IPS-11a (cell line): Measurements from ENCODE around the gene KCNQ1.

Experiments used
- H3K4me3 ChIP-seq: one replicate; pipeline ENCODE4 v1.5.1; 2013; ENCODE audit warnings: low read depth, low read length, control low read depth

Gene KCNQ1

DNA sequence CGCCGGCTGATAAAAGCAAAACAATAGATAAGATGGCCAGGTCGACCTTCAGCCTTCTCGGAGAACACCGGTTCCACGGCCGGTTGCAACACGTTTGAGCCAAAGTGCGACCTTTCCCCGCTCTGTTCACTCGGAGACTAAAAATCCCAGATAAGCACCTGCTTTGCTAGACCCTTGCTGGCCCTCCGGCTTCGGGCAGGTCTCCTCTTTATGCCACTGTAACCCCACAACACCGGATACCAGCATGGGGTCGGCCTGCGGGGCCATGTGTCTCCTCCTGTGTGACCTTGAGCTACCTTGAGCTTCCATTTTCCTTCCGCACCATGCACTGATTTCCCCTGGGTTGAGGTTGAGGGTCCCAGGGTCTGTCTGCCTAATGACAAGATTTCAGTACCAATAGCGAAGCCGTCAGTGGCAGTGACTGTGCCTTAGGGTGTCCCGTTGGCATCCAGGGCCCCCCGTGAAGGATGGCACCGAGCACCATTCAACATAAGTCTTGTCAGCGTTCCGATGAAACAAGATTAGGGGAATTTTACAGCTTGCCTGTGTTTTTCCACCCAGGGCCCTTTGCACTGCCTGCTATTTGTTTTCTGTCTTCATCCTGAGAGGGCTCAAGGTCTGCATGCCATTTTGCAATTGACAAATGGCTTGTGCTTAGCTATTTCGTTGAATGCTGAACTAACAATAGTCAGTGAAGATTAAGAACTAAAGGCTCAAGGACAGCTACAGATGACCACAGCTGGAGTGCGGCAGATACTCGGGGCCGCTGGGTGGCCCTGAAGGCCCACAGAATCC, 118.6 kb downstream of the KCNQ1 start:
- no peak overlapping the region for H3K4me3 ChIP-seq

DNA sequence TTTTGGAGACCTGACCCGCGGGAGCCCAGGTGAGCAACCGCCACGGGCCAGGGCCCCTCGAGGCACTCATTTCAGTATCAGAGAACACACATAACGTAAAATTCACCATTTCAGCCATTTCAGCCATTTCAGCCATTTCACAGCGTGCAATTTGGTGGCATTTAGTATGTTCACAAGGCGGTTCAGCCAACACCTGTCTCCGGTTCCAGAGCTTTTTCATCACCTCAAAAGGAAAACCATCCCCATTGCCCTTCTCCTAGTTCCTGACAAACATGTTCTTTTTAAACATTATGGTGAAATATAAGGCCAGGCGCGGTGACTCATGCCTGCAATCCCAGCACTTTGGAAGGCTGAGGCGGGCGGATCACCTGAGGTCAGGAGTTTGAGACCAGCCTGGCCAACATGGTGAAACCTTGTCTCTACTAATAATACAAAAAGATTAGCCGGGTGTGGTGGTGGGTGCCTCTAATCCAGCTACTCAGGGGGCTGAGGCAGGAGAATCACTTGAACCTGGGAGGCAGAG, 119.3 kb downstream of the KCNQ1 start:
- H3K4me3 ChIP-seq, result no peak overlapping the region

DNA sequence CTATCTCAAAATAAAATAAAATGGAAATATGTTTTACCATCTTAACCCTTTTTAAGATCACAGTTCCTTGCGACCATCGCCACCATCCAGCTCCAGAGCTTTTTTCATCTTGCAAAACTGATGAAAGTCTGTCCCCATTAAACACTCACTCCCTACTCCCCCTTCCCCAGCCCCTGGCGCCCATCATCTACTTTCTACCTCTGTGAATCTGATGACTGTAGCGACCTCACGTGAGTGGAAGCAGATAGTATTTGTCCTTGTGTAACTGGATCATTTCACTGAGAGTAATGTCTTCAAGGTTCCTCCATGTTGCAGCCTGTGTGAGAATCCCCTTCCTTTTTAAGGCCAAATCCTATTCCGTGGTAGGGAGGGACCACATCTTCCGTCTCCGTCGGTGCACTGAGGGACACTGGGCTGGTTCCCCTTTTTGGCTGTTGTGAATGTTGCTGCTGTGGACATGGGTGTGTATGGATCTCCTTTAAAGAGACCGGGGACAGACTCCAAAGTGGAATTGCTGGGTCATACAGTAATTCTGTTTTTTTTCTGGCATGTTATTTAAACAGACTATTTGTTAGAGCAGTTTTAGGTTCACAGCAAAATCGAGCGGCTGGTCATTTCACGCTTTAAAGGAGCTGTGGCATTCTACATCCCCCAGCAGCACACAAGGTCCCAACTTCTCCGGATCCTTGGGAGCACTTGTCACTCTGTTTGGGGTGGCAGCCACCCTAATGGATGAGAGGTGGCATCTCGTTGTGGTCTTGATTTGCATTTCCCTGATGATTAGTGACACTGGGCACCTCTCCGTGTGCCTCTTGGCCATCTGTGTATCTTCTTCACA, 120.0 kb downstream of the KCNQ1 start:
- H3K4me3 ChIP-seq, result no peak overlapping the region

DNA sequence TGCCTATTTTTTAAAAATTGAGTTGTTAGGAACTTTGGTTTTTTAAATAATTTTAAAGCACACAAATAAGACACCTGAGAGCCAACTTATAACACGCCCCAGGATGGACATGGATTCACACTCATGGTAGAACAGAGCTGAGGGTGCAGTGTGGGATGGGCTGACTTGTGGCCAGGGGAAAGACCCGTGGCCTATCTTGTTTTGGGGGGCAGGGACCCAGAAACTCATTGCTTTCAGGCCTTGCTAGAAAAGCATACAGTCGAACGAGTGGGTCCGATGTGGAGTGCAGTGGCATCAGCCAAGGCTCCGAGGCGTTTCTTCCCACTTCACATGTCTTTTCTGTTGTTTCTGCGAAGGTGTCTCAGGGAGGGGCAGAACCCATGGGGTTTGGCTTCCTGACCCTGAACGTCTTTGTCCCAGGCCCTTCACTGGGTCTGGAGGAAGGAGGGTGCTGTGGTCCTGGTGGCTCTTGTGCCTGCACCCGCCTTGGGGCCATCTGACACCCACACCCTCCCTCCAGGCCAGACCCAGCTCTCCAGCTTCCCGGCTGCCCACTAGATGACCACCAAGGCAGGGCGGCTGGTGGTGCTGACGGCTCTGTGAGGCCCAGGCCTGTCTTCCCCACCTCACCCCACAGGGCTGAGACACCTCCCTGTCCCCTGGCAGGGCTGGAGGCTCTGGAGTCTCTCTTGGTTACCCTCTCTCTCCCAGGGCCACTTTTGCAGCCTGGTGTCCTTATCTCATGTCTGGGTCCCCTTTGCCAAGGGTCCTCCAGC, 120.8 kb downstream of the KCNQ1 start:
- no peak overlapping the region for H3K4me3 ChIP-seq

DNA sequence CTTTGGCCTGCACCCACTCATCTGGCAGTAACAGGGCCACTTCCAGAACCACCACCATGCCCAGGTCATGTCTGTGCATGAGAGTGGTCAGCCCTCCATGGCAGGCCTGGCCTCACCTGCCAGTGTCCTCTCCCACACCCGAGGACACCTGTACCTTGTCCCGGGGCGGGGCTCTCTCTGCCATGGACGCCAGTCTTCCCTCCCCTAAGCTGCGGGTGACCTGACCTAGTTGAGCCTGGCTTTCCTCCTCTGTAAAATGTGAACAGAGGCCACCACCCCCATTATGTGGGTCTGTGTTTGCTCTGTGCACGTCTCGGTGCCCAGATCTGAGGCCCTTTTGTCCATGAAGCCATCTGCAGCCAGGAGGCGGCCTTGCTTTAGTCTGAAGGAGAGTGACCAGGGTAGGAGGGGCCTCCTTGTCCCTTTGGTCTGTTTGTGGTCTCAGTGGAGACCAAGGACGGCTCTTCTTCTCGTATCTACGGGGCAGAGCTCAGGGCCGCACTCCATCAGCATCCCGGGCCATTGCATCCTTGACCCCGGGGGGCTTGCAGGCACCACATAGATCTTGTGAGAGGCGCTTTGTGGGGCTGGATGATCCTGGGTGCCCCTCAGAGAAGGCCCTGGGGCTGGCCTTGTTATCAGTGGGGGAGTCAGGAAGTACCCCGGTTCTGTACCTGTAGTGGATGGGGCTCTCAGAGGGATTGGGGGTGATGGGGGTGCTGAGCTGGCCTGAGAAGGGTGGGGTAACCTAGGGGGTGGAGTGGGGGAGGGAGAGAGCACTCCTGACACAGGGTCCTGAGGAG, 121.6 kb downstream of the KCNQ1 start:
- H3K4me3 ChIP-seq, result no peak overlapping the region

DNA sequence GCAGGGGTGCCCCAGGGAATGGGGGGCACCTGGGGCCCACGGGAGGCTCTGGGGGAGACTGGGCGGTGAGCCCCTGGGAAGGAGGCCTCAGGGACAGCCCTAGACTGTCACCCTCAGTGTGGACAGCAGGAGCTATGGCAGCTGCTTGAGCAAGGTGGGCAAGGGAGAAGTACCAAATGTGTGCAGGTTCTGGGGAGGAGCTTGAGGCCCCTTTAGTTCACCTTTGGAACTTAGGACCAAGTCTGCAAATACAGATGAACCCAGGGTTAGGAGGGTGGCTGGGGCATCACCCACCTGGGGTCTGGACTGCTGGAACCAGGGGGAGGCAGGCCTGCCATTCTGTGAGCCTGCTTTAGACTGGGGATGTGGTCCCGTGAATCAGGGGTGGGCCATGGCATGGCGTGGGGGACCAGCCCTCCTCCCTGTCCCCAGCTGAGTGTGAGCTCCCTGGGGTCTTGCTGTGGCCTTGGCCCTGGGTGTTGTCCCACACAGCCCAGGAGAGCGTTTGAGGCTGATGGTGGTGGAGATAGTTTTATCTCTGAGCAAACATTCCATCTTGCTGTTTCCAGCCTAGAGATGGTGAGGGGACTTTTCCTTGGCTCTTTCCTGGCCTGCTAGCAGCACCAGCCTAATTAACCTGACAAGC, 122.3 kb downstream of the KCNQ1 start:
- H3K4me3 ChIP-seq, result no peak overlapping the region

DNA sequence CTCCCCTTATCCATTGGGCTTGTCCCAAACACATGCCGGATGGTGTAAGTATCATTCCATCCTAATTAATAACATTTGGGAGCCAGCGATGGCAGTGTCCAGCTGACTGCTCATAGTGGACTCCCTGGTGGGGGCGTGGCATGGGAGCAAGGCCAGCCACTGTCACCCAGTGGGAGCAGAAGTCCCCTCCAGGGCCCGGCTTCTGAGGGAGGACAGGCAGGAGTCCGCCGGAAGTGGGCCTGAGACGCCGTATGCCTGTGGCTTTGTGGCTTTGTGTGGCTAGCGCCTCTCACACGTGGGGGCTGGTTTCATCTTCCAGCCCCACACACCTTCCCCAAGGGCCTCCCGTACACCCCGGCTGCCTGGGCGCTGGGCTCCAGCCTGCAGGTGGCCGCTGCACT, 124.5 kb downstream of the KCNQ1 start:
- H3K4me3 ChIP-seq, result no peak overlapping the region

DNA sequence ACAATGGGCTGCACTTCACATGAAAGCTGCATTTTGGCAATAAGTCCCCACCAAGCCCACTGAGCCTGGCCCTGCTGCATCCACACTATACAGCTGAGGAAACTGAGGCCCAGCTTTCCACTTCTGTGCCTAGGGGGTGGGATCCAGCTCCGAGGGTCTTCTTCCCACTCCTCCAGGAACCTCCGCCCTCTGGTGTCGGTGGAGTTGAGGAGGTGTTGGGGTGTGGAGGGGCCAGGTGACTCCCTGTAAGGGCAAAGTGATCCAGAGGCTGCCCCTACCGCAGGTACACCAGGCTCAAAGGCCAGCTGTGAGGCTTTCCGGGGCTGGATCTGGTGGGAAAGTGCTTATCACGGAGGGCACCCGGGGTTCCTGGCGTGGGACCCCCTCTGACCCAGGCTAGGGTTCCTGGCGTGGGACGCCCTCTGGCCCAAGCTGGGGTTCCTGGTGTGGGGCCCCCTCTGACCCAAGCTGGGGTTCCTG, 125.0 kb downstream of the KCNQ1 start:
- no peak overlapping the region for H3K4me3 ChIP-seq

DNA sequence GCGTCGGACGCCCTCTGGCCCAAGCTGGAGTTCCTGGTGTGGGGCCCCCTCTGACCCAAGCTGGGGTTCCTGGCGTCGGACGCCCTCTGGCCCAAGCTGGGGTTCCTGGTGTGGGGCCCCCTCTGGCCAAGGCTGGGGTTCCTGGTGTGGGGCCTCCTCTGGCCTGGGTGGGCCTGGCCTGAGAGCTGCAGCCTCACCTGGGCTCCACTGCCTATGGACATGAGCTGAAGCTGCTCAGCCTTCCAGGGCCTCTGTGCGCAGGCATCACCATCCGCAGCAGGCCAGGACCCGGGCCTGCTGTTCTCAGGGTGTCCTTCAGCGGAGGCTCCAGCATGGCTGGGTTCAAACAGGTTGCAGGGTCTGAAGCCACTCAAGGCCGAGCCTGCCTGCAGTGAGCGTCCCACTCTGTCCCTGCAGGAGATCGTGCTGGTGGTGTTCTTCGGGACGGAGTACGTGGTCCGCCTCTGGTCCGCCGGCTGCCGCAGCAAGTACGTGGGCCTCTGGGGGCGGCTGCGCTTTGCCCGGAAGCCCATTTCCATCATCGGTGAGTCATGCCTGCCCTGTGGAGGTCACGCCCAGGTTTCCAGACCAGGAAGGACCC, 125.5 kb downstream of the KCNQ1 start:
- H3K4me3 ChIP-seq, result no peak overlapping the region

DNA sequence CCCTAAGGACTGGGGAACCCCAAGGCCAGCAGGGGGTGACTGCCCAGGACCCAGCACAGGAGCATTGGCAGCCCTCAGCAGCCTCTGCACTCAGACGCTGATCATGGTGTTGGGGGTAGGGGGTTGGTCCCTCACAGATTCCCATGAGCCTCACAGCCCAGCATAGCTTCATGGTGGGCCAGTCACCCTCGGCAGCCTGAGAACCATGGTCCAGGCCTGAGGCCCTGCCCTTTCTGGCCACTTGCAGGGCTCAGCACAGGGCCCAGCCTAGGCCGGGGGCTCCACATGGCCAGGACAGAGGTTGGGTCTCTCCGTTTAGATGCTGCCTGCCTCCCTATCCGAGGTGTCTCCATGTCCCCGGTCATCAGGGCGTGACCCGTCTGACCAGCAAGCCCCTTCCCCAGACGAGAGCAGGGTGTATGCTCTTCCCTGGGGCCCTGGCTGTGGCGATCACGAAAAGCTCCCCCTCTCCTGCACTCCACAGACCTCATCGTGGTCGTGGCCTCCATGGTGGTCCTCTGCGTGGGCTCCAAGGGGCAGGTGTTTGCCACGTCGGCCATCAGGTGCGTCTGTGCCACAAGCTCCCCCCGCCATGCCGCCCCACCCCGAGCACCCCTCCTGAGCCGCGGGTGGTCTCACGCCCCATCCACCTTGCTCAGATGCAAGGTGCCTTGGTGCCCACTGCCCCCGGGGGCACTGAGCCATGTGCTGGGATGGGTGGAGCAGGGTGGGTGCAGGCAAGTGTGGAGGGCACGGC, 126.2 kb downstream of the KCNQ1 start:
- H3K4me3 ChIP-seq, result no peak overlapping the region

DNA sequence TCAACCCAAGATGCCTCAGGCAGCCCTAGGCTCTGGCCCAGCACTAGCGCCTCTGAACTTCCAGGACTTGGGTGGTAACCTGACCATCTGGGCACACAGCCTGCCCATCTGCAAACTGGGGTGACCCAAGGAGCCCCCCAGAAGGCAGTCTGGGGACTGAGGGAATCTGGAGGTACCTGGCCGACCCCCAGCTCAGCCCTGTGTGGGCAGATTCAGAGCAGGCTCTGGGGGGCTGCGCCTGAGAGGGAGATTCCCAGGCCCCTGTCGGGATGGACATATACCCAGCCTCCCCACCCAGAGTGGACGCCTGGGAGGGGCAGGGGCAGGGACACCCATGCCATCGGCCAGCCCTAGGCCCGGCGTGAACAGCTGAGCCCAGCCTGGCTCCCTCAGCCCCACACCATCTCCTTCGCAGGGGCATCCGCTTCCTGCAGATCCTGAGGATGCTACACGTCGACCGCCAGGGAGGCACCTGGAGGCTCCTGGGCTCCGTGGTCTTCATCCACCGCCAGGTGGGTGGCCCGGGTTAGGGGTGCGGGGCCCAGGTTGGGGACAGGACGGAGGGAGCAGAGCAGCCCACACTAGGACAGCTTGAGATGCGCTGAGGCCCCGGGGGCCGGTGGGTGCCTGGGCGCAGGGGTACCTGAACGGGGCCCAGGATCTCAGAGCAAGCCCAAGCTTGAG, 126.9 kb downstream of the KCNQ1 start:
- H3K4me3 ChIP-seq, result no peak overlapping the region

DNA sequence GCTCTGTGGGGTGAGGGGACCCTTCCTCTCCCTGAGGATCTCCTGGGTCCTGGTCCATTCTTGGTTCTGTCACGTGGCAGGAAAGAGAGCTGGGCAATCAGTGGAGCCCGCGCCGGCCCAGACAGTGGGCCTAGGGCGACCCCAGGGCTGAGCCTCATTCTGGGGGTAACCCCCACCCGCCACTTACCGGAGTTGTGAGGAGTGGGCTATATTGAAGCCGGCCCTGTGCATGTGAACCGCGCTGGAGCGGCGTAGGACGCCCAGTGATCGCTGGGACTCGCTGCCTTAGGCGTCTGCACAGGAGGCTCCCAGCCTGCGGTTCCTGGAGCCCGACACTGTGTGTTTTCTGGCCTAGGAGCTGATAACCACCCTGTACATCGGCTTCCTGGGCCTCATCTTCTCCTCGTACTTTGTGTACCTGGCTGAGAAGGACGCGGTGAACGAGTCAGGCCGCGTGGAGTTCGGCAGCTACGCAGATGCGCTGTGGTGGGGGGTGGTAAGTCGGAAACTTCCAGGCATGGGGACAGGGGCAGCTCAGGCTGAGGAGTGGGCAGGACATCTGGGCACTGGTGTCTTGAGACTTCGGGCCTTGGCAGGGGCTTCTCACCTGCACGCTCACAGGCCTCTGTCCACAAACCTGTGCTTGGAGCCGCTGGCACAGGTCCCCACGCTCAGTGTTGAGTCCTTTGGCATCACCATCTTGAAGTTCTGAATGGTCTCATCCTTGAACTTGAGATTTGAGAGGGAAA, 127.9 kb downstream of the KCNQ1 start:
- H3K4me3 ChIP-seq, result no peak overlapping the region

DNA sequence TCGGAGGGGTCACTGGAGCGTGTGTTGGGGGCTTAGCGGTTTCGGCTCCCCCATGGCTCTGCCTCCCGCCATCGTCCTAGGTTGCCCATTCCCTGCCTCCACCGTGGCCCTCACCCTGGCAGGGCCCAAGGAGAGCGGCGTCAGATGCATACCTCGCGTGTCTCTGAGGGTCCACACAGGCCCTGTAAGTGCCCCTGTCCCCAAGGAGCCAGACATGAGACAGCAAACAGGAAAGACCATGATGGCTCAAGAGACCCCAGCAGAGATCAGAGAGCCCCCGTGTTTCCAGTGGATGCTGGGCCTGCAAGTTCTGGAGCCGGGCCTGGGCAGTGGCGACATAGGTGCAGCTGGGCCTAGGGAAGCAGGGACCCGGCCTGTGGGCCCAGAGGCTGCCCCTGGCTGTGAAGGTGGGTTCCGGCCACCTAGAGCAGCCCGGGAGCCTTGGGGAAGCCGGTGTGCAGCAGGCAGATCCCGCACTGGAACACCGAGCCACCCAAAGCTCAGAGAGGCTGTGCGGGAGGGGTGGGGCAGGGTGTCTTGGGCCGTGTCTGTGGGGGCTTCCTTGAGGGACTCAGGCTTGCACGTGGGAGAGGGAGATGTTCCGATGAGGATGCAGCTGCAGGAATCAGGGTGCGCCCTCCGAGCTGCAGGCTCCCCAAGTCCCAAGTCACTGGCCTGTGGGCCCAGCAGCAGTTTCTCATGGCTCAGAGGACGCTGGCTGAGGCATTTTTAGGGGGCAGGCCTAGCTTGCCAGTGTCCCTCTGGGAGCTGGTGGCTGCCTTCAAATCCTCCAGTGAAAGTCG, 128.6 kb downstream of the KCNQ1 start:
- H3K4me3 ChIP-seq, result no peak overlapping the region

DNA sequence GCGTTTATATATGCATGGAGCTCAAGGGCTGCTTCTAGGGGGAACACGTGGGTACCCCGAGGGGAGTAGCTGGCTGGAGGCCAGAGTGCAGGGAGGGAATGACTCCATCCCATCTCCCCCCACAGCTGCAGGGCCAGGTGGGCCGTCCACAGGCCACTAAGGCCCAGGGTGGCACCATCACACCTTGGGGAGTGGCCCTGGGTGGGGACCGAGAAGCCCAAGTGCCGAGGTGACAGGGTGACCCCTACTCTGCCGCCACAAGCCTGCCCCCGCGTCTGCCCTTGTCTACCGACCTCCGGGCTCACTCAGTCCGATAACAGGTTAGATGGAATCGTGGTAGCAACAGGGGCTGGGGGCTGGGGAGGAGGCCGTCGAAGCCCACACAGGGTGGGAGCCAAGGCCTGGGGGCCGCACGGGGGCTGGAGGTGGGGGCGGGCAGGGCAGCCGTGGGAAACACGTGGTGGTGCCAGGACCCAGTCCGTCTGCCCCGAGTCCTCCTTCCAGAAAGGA, 129.3 kb downstream of the KCNQ1 start:
- no peak overlapping the region for H3K4me3 ChIP-seq

DNA sequence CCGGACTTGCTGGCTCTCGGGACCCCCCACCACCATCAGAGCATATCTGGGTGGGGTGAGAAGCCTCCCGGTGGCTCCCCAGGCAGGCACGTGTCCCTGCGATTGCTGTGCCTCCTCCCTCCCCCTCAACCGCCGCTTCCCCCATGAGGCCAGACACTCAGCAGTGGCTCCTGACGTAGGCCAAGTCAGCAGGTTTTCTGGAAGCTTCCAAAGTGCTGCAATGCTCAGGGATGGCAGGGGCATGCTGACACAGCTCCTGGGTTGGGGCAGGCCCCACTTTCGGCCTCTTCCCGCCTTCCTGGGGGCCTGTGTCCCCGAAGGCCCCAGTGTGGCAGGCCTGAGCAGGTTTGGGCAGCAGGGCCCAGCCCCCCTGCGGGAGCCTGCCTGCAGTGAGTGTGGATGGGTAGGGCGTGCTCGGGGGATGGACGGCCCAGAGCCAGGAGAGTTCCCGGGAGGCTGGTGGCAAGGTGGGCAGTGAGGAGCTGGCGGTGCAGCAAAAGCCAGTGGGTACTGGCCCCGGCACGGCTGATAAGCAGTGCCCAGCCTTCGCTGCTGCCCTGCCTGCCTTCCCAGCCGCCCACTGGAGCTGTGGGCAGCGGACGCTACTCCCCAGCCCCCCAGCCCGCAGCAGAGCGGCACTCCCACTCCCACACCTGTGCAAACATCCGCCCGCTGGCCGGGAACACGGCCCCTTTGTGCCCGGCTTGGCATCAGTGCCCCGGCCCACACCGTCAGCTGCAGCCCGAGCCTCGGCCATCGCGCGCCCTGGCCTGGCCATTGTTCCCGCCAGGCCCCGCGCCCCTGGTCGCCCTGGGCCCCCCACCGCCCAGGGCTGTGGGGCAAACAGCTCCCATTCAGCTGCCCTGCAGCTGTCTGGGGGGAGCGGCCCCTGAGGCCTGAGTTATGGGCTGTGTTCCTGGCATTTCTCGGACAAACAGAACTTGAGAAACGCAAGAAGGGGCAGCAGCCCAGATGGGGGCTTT, 130.0 kb downstream of the KCNQ1 start:
- no peak overlapping the region for H3K4me3 ChIP-seq
